WI38 (cell line): ENCODE measurements around the gene MGLL.

Source experiments
- H3K4me3 ChIP-seq: 2 replicates; pipeline ENCODE4 v1.5.1; 2011; ENCODE audit warnings: low read depth, mild to moderate bottlenecking, control low read depth, low read length
- CTCF ChIP-seq: IDR thresholded peaks from 2 replicates; pipeline ENCODE4 v1.5.1; 2012; ENCODE audit warnings: low read depth, mild to moderate bottlenecking, control low read depth, low read length

The MGLL gene

GRCh38 chr3:127716384-127716783 is 105.9 kb downstream of the MGLL start:
- TF ChIP-seq CTCF: no peak
- H3K4me3 ChIP-seq: no peak overlapping the region

GRCh38 chr3:127715532-127715931 is 106.8 kb downstream of the MGLL start:
- no peak overlapping the region for H3K4me3 ChIP-seq
- TF ChIP-seq CTCF: no peak

DNA sequence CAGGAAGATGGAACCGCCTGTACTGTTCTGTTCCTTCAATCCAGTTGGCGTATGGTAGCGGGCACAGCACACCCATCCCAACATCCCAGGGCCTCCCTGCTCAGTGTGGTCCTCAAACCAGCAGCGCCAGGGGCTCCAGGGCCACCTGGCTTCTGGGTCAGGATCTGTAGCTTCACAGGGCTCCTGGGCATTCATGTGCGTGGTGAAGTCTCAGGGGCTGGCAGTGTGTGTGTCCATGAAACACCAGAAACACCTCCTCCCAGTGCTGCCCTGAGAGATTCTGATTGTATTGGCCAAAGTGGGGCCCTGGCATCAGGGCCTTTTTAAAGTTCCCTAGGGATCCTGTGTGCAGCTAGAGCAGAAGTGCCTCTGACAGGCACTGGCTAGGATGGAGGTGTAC is 107.4 kb downstream of the MGLL start:
- no peak for TF ChIP-seq CTCF

GRCh38 chr3:127714125-127714571 is 108.2 kb downstream of the MGLL start:
- no peak for TF ChIP-seq CTCF

More for the DNA sequence above, 107.4 kb downstream of the MGLL start:
- H3K4me3 ChIP-seq: no peak overlapping the region

GRCh38 chr3:127712881-127713771 is 109.2 kb downstream of the MGLL start:
- no peak overlapping the region for H3K4me3 ChIP-seq
- TF ChIP-seq CTCF: no peak

More at GRCh38 chr3:127714125-127714571, 108.2 kb downstream of the MGLL start:
- H3K4me3 ChIP-seq: no peak overlapping the region

DNA sequence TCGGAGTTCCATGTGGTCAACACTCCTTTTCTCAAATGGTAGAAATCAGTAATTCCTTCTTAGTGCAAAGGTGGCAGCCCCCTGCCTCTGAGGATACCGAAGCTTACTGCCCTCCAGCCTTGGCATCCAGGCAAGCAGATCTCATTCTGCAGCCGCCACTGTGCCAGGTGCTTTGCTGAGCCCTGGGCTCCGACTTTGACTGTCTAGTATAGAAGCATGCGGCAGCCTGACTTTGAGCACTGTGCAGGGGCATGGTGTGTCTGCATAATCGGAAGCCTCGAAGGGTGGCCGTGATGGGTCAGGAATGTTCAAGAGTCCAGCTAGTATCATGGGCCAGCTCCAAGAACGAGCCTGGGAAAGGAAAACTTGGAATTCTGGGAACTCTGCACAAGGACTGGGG is 109.9 kb downstream of the MGLL start:
- TF ChIP-seq CTCF: no peak
- no peak overlapping the region for H3K4me3 ChIP-seq

GRCh38 chr3:127711896-127712295 is 110.4 kb downstream of the MGLL start:
- no peak for TF ChIP-seq CTCF
- no peak overlapping the region for H3K4me3 ChIP-seq
